HepG2 (cell line): ENCODE measurements around the gene SLC35B2. TPM values are rescaled to one million over a fixed set of nuclear protein-coding genes. Genes with fewer than 3 reads are reported as not detected.

Source experiments
- AHDC1 ChIP-seq: sonication (generic); formaldehyde crosslinking; IDR thresholded peaks from 2 replicates; pipeline ENCODE4 v1.5.1; 2020; ENCODE audit warnings: mild to moderate bottlenecking, missing genetic modification reagents, borderline replicate concordance
- GATA4 ChIP-seq: sonication (generic); IDR thresholded peaks from 2 replicates; pipeline ENCODE4 v1.6.1; 2016; ENCODE audit warnings: antibody characterized with exemption, low read depth, borderline replicate concordance
- NFIB ChIP-seq: sonication (generic); formaldehyde crosslinking; IDR thresholded peaks from 2 replicates; pipeline ENCODE4 v1.9.0; 2021; ENCODE audit warnings: missing genetic modification reagents, mild to moderate bottlenecking, borderline replicate concordance
- SATB2 ChIP-seq: sonication (generic); formaldehyde crosslinking; IDR thresholded peaks from 2 replicates; pipeline ENCODE4 v1.5.0; 2020; ENCODE audit warnings: missing genetic modification reagents
- SNAPC4 ChIP-seq: sonication (generic); formaldehyde crosslinking; IDR thresholded peaks from 2 replicates; pipeline ENCODE4 v1.4.0; 2020; ENCODE audit warnings: mild to moderate bottlenecking, missing genetic modification reagents
- SOX6 ChIP-seq, 2 experiments: fragments of 450-650 bp in 1 of 2; sonication (generic) in 1 of 2; formaldehyde crosslinking in 1 of 2; IDR thresholded peaks; 2 replicates each; pipeline versions ENCODE4 v1.4.0 to v1.6.1; 2017 to 2020; ENCODE audit warnings: antibody characterized with exemption in 1 of 2, mild to moderate bottlenecking in 1 of 2, missing genetic modification reagents in 1 of 2
- ZNF136 ChIP-seq: sonication (generic); formaldehyde crosslinking; IDR thresholded peaks from 2 replicates; pipeline ENCODE4 v1.8.1; 2022; ENCODE audit warnings: low read depth, mild to moderate bottlenecking, moderate library complexity, missing genetic modification reagents
- ZNF18 ChIP-seq: sonication (generic); formaldehyde crosslinking; IDR thresholded peaks from 2 replicates; pipeline ENCODE4 v1.8.0; 2022; ENCODE audit warnings: mild to moderate bottlenecking, missing genetic modification reagents; ENCODE audit not compliant: insufficient replicate concordance
- polyA plus RNA-seq, 8 experiments: library from polyadenylated mRNA; depleted of rRNA in 3 of 8; stranded (reverse) in 7 of 8; unstranded in 1 of 8; fragments of >200 nt; fragmentation: Illumina TruSeq in 4 of 8; extraction: Trizol in 4 of 8; gene quantifications; 2 replicates each; pipeline versions ENCODE4 v1.2.1 to v1.2.3, GENCODE V29; 2011 to 2016; ENCODE audit warnings: low read depth in 4 of 8, missing spikeins in 1 of 8, mixed read lengths in 1 of 8; ENCODE audit not compliant: insufficient read depth in 1 of 8
- total RNA-seq, 5 experiments: library from RNA; depleted of rRNA; stranded (reverse); fragments of >200 nt; fragmentation: Illumina TruSeq; extraction: Trizol; gene quantifications; 2 replicates each; pipeline ENCODE4 v1.2.3, GENCODE V29; 2016; ENCODE audit warnings: low read depth in 1 of 5
- TF ChIP-seq, protein P1 (sequence below): sonication (generic); formaldehyde crosslinking; IDR thresholded peaks from 2 replicates; pipeline ENCODE4 v1.9.0; 2021; ENCODE audit warnings: missing genetic modification reagents, borderline replicate concordance
- TF ChIP-seq, protein P2 (sequence below): IDR thresholded peaks from 2 replicates; pipeline ENCODE4 v1.6.1; 2018; ENCODE audit warnings: missing genetic modification reagents, mild to moderate bottlenecking, missing compliant biosample characterization

Gene SLC35B2
- total and polyA plus RNA-seq, 2 of the 13 experiments (the other 11 are each of a cell fraction or from before 2014, with no cell fraction given): 61.1 to 148 TPM

- TF ChIP-seq SNAPC4 (CRISPR knock-in tag) (no peak), SATB2 (no peak), SOX6 (IDR thresholded peaks at IDR 0.05) (no peak), SOX6 (CRISPR knock-in tag; IDR thresholded peaks at IDR 0.05) (no peak), NFIB (CRISPR knock-in tag) (no peak), ZNF18 (CRISPR knock-in tag) (no peak), AHDC1 (CRISPR knock-in tag) (no peak), GATA4 (peak; percentile 66; the same call in 1 of the 2 replicates), ZNF136 (CRISPR knock-in tag) (no peak)
- TF ChIP-seq, protein P1, sequence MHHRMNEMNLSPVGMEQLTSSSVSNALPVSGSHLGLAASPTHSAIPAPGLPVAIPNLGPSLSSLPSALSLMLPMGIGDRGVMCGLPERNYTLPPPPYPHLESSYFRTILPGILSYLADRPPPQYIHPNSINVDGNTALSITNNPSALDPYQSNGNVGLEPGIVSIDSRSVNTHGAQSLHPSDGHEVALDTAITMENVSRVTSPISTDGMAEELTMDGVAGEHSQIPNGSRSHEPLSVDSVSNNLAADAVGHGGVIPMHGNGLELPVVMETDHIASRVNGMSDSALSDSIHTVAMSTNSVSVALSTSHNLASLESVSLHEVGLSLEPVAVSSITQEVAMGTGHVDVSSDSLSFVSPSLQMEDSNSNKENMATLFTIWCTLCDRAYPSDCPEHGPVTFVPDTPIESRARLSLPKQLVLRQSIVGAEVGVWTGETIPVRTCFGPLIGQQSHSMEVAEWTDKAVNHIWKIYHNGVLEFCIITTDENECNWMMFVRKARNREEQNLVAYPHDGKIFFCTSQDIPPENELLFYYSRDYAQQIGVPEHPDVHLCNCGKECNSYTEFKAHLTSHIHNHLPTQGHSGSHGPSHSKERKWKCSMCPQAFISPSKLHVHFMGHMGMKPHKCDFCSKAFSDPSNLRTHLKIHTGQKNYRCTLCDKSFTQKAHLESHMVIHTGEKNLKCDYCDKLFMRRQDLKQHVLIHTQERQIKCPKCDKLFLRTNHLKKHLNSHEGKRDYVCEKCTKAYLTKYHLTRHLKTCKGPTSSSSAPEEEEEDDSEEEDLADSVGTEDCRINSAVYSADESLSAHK: no peak
- TF ChIP-seq, protein P2, sequence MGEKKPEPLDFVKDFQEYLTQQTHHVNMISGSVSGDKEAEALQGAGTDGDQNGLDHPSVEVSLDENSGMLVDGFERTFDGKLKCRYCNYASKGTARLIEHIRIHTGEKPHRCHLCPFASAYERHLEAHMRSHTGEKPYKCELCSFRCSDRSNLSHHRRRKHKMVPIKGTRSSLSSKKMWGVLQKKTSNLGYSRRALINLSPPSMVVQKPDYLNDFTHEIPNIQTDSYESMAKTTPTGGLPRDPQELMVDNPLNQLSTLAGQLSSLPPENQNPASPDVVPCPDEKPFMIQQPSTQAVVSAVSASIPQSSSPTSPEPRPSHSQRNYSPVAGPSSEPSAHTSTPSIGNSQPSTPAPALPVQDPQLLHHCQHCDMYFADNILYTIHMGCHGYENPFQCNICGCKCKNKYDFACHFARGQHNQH (CRISPR knock-in tag): no peak; the same call in none of the 2 replicates
These were observed 7.8 kb upstream of the SLC35B2 start, which contains the start of gene NFKBIE (continued) for GRCh38 chr6:44265007-44265721.
